Astrocyte of the spinal cord (primary cell): ENCODE measurements around the gene ST6GALNAC5.

Experiments used
- DNase-seq: peaks from one replicate; pipeline ENCODE4 v3.0.0; 2011; ENCODE audit warnings: low read depth, low spot score
- H3K4me3 ChIP-seq: 2 replicates; pipeline ENCODE4 v1.5.1; 2011; ENCODE audit warnings: low read depth, mild to moderate bottlenecking, low read length, moderate library complexity
- CTCF ChIP-seq: IDR thresholded peaks from 2 replicates; pipeline ENCODE4 v1.5.1; 2012; ENCODE audit warnings: low read depth, mild to moderate bottlenecking, low read length, inconsistent platforms
- in situ Hi-C: cut with HindIII; loops from 2 replicates; pipeline ENCODE4 v1.10.0; 2017; ENCODE audit warnings: low sequenced_read_pairs

Gene ST6GALNAC5

GRCh38 chr1:76901158-76901767, 34.0 kb downstream of the ST6GALNAC5 start:
- in situ Hi-C loops, result no loop called here
- peak; percentile 67 for DNase-seq
- H3K4me3 ChIP-seq, result no peak overlapping the region
- peak; percentile 91 for TF ChIP-seq CTCF

DNA sequence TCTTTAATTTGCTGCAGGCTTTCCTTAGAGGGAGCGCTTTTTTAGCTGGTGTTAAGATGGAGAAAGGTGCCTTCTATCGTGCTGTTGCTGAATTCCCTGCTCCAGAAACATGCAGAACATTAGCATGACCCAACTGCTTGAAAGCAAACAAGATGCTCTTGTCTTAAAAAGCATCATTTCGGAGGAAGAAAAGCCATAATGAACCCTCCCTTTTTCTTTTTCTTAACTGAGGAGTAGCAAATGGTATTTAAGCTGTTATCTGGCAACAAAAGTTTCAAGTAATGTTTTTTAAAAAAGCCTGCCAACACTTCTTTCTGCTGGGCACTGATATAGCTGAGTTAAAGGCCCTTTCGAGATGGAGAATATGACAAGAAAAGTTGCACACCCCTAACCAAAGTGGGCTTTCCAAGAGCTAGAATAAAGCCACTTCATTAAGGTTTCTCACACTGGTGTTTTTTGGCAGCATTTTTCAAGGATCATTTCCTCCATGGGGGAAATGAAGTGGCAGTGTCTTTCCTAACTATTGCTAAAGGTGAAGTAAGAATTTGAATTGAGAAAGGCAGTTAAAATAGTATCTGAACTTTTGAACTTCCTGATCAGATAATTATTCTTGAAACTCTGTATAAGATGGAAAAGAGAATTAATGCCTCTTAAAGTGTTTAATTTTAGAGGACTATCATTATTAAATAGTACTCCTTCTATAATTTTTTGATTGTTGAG, 38.8 kb downstream of the ST6GALNAC5 start:
- in situ Hi-C loops, result no loop called here
- H3K4me3 ChIP-seq, result no peak overlapping the region
- no peak for TF ChIP-seq CTCF
- DNase-seq, result no peak

- TF ChIP-seq CTCF, result no peak
- in situ Hi-C loops, result no loop called here
- DNase-seq, result no peak
- no peak overlapping the region for H3K4me3 ChIP-seq
These were observed 42.0 kb downstream of the ST6GALNAC5 start for GRCh38 chr1:76909311-76909710.

DNA sequence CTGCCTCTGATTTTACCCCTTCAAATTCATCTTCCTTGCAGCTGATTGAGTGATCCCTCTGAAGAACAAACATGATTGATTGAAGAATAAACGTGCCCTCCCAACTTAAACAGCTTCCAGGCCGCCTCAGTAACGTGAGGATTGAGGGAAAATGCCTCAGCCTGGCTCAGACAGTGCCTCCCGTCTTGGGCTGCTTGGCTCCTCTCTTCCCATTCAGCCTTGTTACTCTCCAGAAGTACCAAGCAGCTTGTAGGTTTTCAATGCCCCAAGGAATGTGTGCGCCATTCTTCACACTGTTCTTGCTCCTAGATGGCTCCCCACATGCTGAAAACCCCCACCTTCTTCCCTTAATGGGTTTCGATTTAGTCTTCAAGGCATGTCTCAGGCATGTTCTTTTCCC, 51.8 kb downstream of the ST6GALNAC5 start:
- in situ Hi-C loops, result no loop called here
- TF ChIP-seq CTCF, result no peak
- no peak for DNase-seq
- no peak overlapping the region for H3K4me3 ChIP-seq

GRCh38 chr1:76921590-76921989, 54.3 kb downstream of the ST6GALNAC5 start:
- DNase-seq, result no peak
- no peak overlapping the region for H3K4me3 ChIP-seq
- in situ Hi-C loops, result no loop called here
- TF ChIP-seq CTCF, result no peak

DNA sequence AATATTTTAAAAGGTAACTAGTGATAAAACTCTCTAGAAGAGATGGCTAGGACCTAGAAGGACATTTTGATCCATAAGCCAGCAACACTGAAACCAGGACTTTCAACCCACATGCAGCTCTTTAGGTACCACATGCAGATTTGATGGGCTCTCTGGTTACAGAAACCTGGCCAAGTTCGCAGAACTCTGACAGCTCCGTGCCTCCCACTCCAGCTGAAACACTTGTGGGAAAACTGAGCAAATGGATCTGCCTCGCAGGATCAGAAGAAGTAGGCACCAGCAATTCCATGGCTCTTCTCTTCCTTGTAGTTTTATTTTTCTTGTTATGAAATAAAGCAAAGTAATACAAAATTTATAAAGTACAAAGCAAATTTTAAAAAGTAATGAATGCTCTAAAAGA, 58.5 kb downstream of the ST6GALNAC5 start:
- TF ChIP-seq CTCF, result no peak

More for the DNA sequence above, 58.5 kb downstream of the ST6GALNAC5 start:
- no peak overlapping the region for H3K4me3 ChIP-seq
- DNase-seq, result no peak
- in situ Hi-C loops, result no loop called here
